ENCODE data around the gene L1TD1. TPM values are rescaled to one million over a fixed set of nuclear protein-coding genes. Genes with fewer than 3 reads are reported as not detected.
"Not testable (repeated sequence)": the region's sequence is repeated elsewhere in the genome, so short reads cannot be mapped to it uniquely, and the experiment has no call there.

Gene L1TD1
- total RNA-seq, 1 experiment from 2014 or later = 0.20 TPM

- CTCF ChIA-PET; intact Hi-C loops (cut with micrococcal nuclease); DNase-seq (ENCODE audit: low read depth, low spot score): not testable (repeated sequence)
Measured at GRCh38 chr1:62220456-62220855, 25.8 kb downstream of the L1TD1 start.

GRCh38 chr1:62221171-62221570 lies 26.5 kb downstream of the L1TD1 start:
- ChIA-PET POLR2A (no interaction called here), RAD21 (ENCODE audit: low non-redundant PET in 1 of 2, low total read pairs in 2 of 2, uncharacterized antibody in 2 of 2, unreplicated experiment in 2 of 2) (no interaction called here), CTCF (no interaction called here)
- no peak overlapping the region for H3K9ac ChIP-seq (ENCODE audit: low read length)
- no peak overlapping the region for H3K27ac ChIP-seq (ENCODE audit: low read depth, low read length)
- no peak overlapping the region for H3K4me3 ChIP-seq (replicated peaks in 1 of 2; ENCODE audit: low read depth in 1 of 2, low read length in 2 of 2)
- H3K9me3 ChIP-seq (ENCODE audit: control insufficient read depth in 1 of 2, insufficient read depth in 1 of 2, low read depth in 1 of 2, low read length in 2 of 2) = no peaks in the 10 kb centered on the region
- H3K27me3 ChIP-seq (ENCODE audit: insufficient read depth, low read length) = no peaks in the 10 kb centered on the region
- H3K79me2 ChIP-seq (ENCODE audit: insufficient read depth, low read length) = no peaks in the 10 kb centered on the region
- H2AFZ ChIP-seq (ENCODE audit: low read depth, low read length, poor library complexity, severe bottlenecking) = no peak overlapping the region
- H4K20me1 ChIP-seq (ENCODE audit: insufficient read depth) = no peaks in the 10 kb centered on the region
- BruUV-seq (replicated peaks) = no TSS peak
- no peak for ATAC-seq
- intact Hi-C loops (cut with micrococcal nuclease) = no loop called here
- no peak overlapping the region for H3K4me2 ChIP-seq (ENCODE audit: low read length)
- H3K4me1 ChIP-seq (ENCODE audit: control insufficient read depth in 1 of 2, insufficient read depth in 2 of 2, low read length in 2 of 2) = no peaks in the 10 kb centered on the region
- no peaks in the 10 kb centered on the region for H3K36me3 ChIP-seq (ENCODE audit: control insufficient read depth in 1 of 2, insufficient read depth in 2 of 2, low read length in 2 of 2)
- DNase-seq (ENCODE audit: low read depth, low spot score) = no peak
- no peaks in the 10 kb centered on the region for H3K9me2 ChIP-seq (ENCODE audit: insufficient read depth)
- no peak for TF ChIP-seq ZNF274 (IDR thresholded peaks at IDR 0.05; ENCODE audit: low read depth, low read length)
- no peak for TF ChIP-seq REST (IDR thresholded peaks at IDR 0.05; ENCODE audit: low read depth)
- TF ChIP-seq SIN3A (IDR thresholded peaks at IDR 0.05; ENCODE audit: low read depth) = no peak
- no peak for TF ChIP-seq POLR2A (IDR thresholded peaks at IDR 0.05; ENCODE audit: borderline replicate concordance, extremely low read depth, insufficient read depth, insufficient read length)
- no peak for TF ChIP-seq EGR1 (IDR thresholded peaks at IDR 0.05; ENCODE audit: low read depth)
- no peak for TF ChIP-seq YY1 (IDR thresholded peaks at IDR 0.05; ENCODE audit: extremely low read depth, insufficient replicate concordance, low read depth, low read length)
- TF ChIP-seq RAD21 (IDR thresholded peaks at IDR 0.05; ENCODE audit: low read depth) = no peak
- no peak for TF ChIP-seq CBX3 (IDR thresholded peaks at IDR 0.05; ENCODE audit: low read depth)
- TF ChIP-seq ATF3 (IDR thresholded peaks at IDR 0.05) = no peak
- no peak for TF ChIP-seq FOSL1 (IDR thresholded peaks at IDR 0.05; ENCODE audit: low read depth)
- TF ChIP-seq SP1 (IDR thresholded peaks at IDR 0.05; ENCODE audit: low read depth) = no peak
- no peak for TF ChIP-seq MAX (IDR thresholded peaks at IDR 0.05)
- no peak for TF ChIP-seq CEBPB (IDR thresholded peaks at IDR 0.05; ENCODE audit: low read depth)
- no peak for TF ChIP-seq EZH2phosphoT487 (IDR thresholded peaks at IDR 0.05; ENCODE audit: borderline replicate concordance)
- no peak for TF ChIP-seq CTCF (IDR thresholded peaks at IDR 0.05 in 2 of 3, conservative IDR thresholded peaks at IDR 0.05 in 1 of 3; ENCODE audit: borderline replicate concordance in 1 of 3, insufficient read depth in 1 of 3, low read depth in 2 of 3, low read length in 2 of 3)

More at GRCh38 chr1:62220456-62220855, 25.8 kb downstream of the L1TD1 start:
- H4K20me1 ChIP-seq (ENCODE audit: insufficient read depth); H3K79me2 ChIP-seq (ENCODE audit: insufficient read depth, low read length); RAD21 ChIA-PET (ENCODE audit: low non-redundant PET in 1 of 2, low total read pairs in 2 of 2, uncharacterized antibody in 2 of 2, unreplicated experiment in 2 of 2); ATAC-seq; H2AFZ ChIP-seq (ENCODE audit: low read depth, low read length, poor library complexity, severe bottlenecking); H3K4me1 ChIP-seq (ENCODE audit: control insufficient read depth in 1 of 2, insufficient read depth in 2 of 2, low read length in 2 of 2); H3K4me3 ChIP-seq (replicated peaks in 1 of 2; ENCODE audit: low read depth in 1 of 2, low read length in 2 of 2); H3K27me3 ChIP-seq (ENCODE audit: insufficient read depth, low read length); H3K36me3 ChIP-seq (ENCODE audit: control insufficient read depth in 1 of 2, insufficient read depth in 2 of 2, low read length in 2 of 2); H3K9ac ChIP-seq (ENCODE audit: low read length); H3K4me2 ChIP-seq (ENCODE audit: low read length); POLR2A ChIA-PET; H3K9me2 ChIP-seq (ENCODE audit: insufficient read depth); H3K27ac ChIP-seq (ENCODE audit: low read depth, low read length); H3K9me3 ChIP-seq (ENCODE audit: control insufficient read depth in 1 of 2, insufficient read depth in 1 of 2, low read depth in 1 of 2, low read length in 2 of 2); BruUV-seq (replicated peaks): not testable (repeated sequence)
